Measurements from ENCODE around the gene OR2A5. TPM values are rescaled to one million over a fixed set of nuclear protein-coding genes. Genes with fewer than 3 reads are reported as not detected.
"Not testable (repeated sequence)": the region's sequence is repeated elsewhere in the genome, so short reads cannot be mapped to it uniquely, and the experiment has no call there.

The OR2A5 gene
- total RNA-seq, 1 donor = under 0.01 TPM

- Histone ChIP-seq H3K27me3 (ENCODE audit: insufficient read depth, low read length) (no peaks in the 10 kb centered on the region), H3K4me3 (ENCODE audit: low read length) (no peak overlapping the region), H3K9me3 (ENCODE audit: low read depth, low read length) (no peaks in the 10 kb centered on the region), H3K4me1 (ENCODE audit: insufficient read depth, low read length) (no peaks in the 10 kb centered on the region)
Observed at GRCh38 chr7:144024213-144024612, 24.5 kb upstream of the OR2A5 start.

- Histone ChIP-seq H3K4me1 (ENCODE audit: insufficient read depth, low read length) (no peaks in the 10 kb centered on the region), H3K4me3 (ENCODE audit: low read length) (no peak overlapping the region), H3K9me3 (ENCODE audit: low read depth, low read length) (no peaks in the 10 kb centered on the region), H3K27me3 (ENCODE audit: insufficient read depth, low read length) (no peaks in the 10 kb centered on the region)
Observed at GRCh38 chr7:144026203-144026883, 22.4 kb upstream of the OR2A5 start.

- H3K4me1 ChIP-seq (ENCODE audit: insufficient read depth, low read length) = no peaks in the 10 kb centered on the region
- no peaks in the 10 kb centered on the region for H3K27me3 ChIP-seq (ENCODE audit: insufficient read depth, low read length)
- no peak overlapping the region for H3K4me3 ChIP-seq (ENCODE audit: low read length)
- no peaks in the 10 kb centered on the region for H3K9me3 ChIP-seq (ENCODE audit: low read depth, low read length)
Observed at GRCh38 chr7:144027070-144027469, 21.7 kb upstream of the OR2A5 start.

GRCh38 chr7:144027974-144028373 is 20.8 kb upstream of the OR2A5 start:
- Histone ChIP-seq H3K4me3 (ENCODE audit: low read length) (no peak overlapping the region), H3K9me3 (ENCODE audit: low read depth, low read length) (no peaks in the 10 kb centered on the region), H3K27me3 (ENCODE audit: insufficient read depth, low read length) (no peaks in the 10 kb centered on the region), H3K4me1 (ENCODE audit: insufficient read depth, low read length) (no peaks in the 10 kb centered on the region)

GRCh38 chr7:144028547-144028946 is 20.2 kb upstream of the OR2A5 start:
- Histone ChIP-seq H3K9me3 (ENCODE audit: low read depth, low read length) (no peaks in the 10 kb centered on the region), H3K4me3 (ENCODE audit: low read length) (no peak overlapping the region), H3K27me3 (ENCODE audit: insufficient read depth, low read length) (no peaks in the 10 kb centered on the region), H3K4me1 (ENCODE audit: insufficient read depth, low read length) (no peaks in the 10 kb centered on the region)

- no peaks in the 10 kb centered on the region for H3K4me1 ChIP-seq (ENCODE audit: insufficient read depth, low read length)
- H3K27me3 ChIP-seq (ENCODE audit: insufficient read depth, low read length) = no peaks in the 10 kb centered on the region
- no peak overlapping the region for H3K4me3 ChIP-seq (ENCODE audit: low read length)
- H3K9me3 ChIP-seq (ENCODE audit: low read depth, low read length) = no peaks in the 10 kb centered on the region
Observed at GRCh38 chr7:144032516-144032915, 16.2 kb upstream of the OR2A5 start.

- Histone ChIP-seq H3K4me1 (ENCODE audit: insufficient read depth, low read length) (no peaks in the 10 kb centered on the region), H3K27me3 (ENCODE audit: insufficient read depth, low read length) (no peaks in the 10 kb centered on the region), H3K4me3 (ENCODE audit: low read length) (no peak overlapping the region), H3K9me3 (ENCODE audit: low read depth, low read length) (no peaks in the 10 kb centered on the region)
Observed at GRCh38 chr7:144032985-144033709, 15.6 kb upstream of the OR2A5 start.

- Histone ChIP-seq H3K27me3 (ENCODE audit: insufficient read depth, low read length) (no peaks in the 10 kb centered on the region), H3K4me3 (ENCODE audit: low read length) (no peak overlapping the region), H3K4me1 (ENCODE audit: insufficient read depth, low read length) (no peaks in the 10 kb centered on the region), H3K9me3 (ENCODE audit: low read depth, low read length) (no peaks in the 10 kb centered on the region)
Observed at GRCh38 chr7:144035385-144035784, 13.4 kb upstream of the OR2A5 start.

- no peaks in the 10 kb centered on the region for H3K4me1 ChIP-seq (ENCODE audit: insufficient read depth, low read length)
- H3K27me3 ChIP-seq (ENCODE audit: insufficient read depth, low read length) = no peaks in the 10 kb centered on the region
- no peaks in the 10 kb centered on the region for H3K9me3 ChIP-seq (ENCODE audit: low read depth, low read length)
- H3K4me3 ChIP-seq (ENCODE audit: low read length) = no peak overlapping the region
Observed at GRCh38 chr7:144036302-144036885, 12.4 kb upstream of the OR2A5 start.

GRCh38 chr7:144037414-144038035 is 11.2 kb upstream of the OR2A5 start:
- Histone ChIP-seq H3K4me1 (ENCODE audit: insufficient read depth, low read length) (no peaks in the 10 kb centered on the region), H3K4me3 (ENCODE audit: low read length) (no peak overlapping the region), H3K27me3 (ENCODE audit: insufficient read depth, low read length) (no peaks in the 10 kb centered on the region), H3K9me3 (ENCODE audit: low read depth, low read length) (no peaks in the 10 kb centered on the region)

GRCh38 chr7:144038887-144039286 is 9.9 kb upstream of the OR2A5 start:
- H3K9me3 ChIP-seq (ENCODE audit: low read depth, low read length) = no peaks in the 10 kb centered on the region

GRCh38 chr7:144049491-144049890 is 743 bp downstream of the OR2A5 start:
- Histone ChIP-seq H3K4me3 (ENCODE audit: low read length) (no peak overlapping the region), H3K9me3 (ENCODE audit: low read depth, low read length) (no peaks in the 10 kb centered on the region), H3K27me3 (ENCODE audit: insufficient read depth, low read length) (no peaks in the 10 kb centered on the region), H3K4me1 (ENCODE audit: insufficient read depth, low read length) (no peaks in the 10 kb centered on the region)

More at GRCh38 chr7:144038887-144039286, 9.9 kb upstream of the OR2A5 start:
- Histone ChIP-seq H3K4me1 (ENCODE audit: insufficient read depth, low read length) (no peaks in the 10 kb centered on the region), H3K4me3 (ENCODE audit: low read length) (no peak overlapping the region), H3K27me3 (ENCODE audit: insufficient read depth, low read length) (no peaks in the 10 kb centered on the region)

- Histone ChIP-seq H3K4me3 (ENCODE audit: low read length) (no peak overlapping the region), H3K27me3 (ENCODE audit: insufficient read depth, low read length) (no peaks in the 10 kb centered on the region), H3K9me3 (ENCODE audit: low read depth, low read length) (no peaks in the 10 kb centered on the region), H3K4me1 (ENCODE audit: insufficient read depth, low read length) (no peaks in the 10 kb centered on the region)
Observed at GRCh38 chr7:144050093-144050492, 1.3 kb downstream of the OR2A5 start.

- not testable (repeated sequence) for H3K4me3 ChIP-seq (ENCODE audit: low read length); H3K9me3 ChIP-seq (ENCODE audit: low read depth, low read length); H3K27me3 ChIP-seq (ENCODE audit: insufficient read depth, low read length); H3K4me1 ChIP-seq (ENCODE audit: insufficient read depth, low read length)
Observed at GRCh38 chr7:144050884-144051283, 2.1 kb downstream of the OR2A5 start.

GRCh38 chr7:144057954-144058353 is 9.2 kb downstream of the OR2A5 start:
- no peaks in the 10 kb centered on the region for H3K9me3 ChIP-seq (ENCODE audit: low read depth, low read length)
- no peaks in the 10 kb centered on the region for H3K4me1 ChIP-seq (ENCODE audit: insufficient read depth, low read length)
- H3K27me3 ChIP-seq (ENCODE audit: insufficient read depth, low read length) = no peaks in the 10 kb centered on the region
- H3K4me3 ChIP-seq (ENCODE audit: low read length) = no peak overlapping the region

All from mononuclear cell (primary cell).